UCSD-AML1 (cell line): ENCODE measurements around the gene TK2.

Source experiments
- DNase-seq: peaks from one replicate; lab custom pipeline; 2025; ENCODE audit not compliant: unreplicated experiment; lab: John Stamatoyannopoulos, UW

Gene TK2

GRCh38 chr16:66547101-66547989, 2.6 kb downstream of the TK2 start:
- DNase-seq: no peak

- no peak for DNase-seq
These were observed 5.7 kb downstream of the TK2 start for GRCh38 chr16:66544016-66544757.

GRCh38 chr16:66543541-66543940, 6.4 kb downstream of the TK2 start:
- DNase-seq: no peak

GRCh38 chr16:66542396-66542795, 7.5 kb downstream of the TK2 start:
- DNase-seq: no peak

GRCh38 chr16:66541388-66542355, 8.2 kb downstream of the TK2 start:
- DNase-seq: no peak

- peak; percentile 36 for DNase-seq
These were observed 10.1 kb downstream of the TK2 start for GRCh38 chr16:66539623-66540469.

- no peak for DNase-seq
These were observed 11.0 kb downstream of the TK2 start for GRCh38 chr16:66538910-66539309.

GRCh38 chr16:66537236-66537635, 12.7 kb downstream of the TK2 start:
- DNase-seq: no peak

- no peak for DNase-seq
These were observed 13.4 kb downstream of the TK2 start for GRCh38 chr16:66536525-66536924.

- no peak for DNase-seq
These were observed 15.5 kb downstream of the TK2 start for GRCh38 chr16:66534376-66534799.

- no peak for DNase-seq
These were observed 20.4 kb downstream of the TK2 start for GRCh38 chr16:66529475-66529874.

GRCh38 chr16:66528294-66528693, 21.6 kb downstream of the TK2 start:
- DNase-seq: no peak

GRCh38 chr16:66525396-66526180, 24.3 kb downstream of the TK2 start:
- DNase-seq: no peak

- DNase-seq: peak; percentile 81
These were observed 25.2 kb downstream of the TK2 start for GRCh38 chr16:66524601-66525164.

- peak; percentile 55 for DNase-seq
These were observed 26.0 kb downstream of the TK2 start for GRCh38 chr16:66523861-66524354.

- DNase-seq: no peak
These were observed 26.9 kb downstream of the TK2 start for GRCh38 chr16:66522816-66523590.

GRCh38 chr16:66521951-66522771, 27.8 kb downstream of the TK2 start:
- DNase-seq: peak; percentile 85
